Endothelial cell of umbilical vein (primary cell): ENCODE measurements around the gene SPAG16. TPM values are rescaled to one million over a fixed set of nuclear protein-coding genes. Genes with fewer than 3 reads are reported as not detected.

Source experiments
- BruUV-seq: library from RNA; stranded (reverse); fragments of 400-500 nt; replicated peaks from 2 replicates; lab custom pipeline; 2021; lab: Mats Ljungman, UMichigan
- CTCF ChIA-PET: fragments of 300-600, 350-600 bp; sonication (Branson Sonifier 250); formaldehyde crosslinking; loops from one replicate; lab custom pipeline; 2021; ENCODE audit warnings: antibody characterized with exemption, inconsistent platforms; lab: Charles Lee
- POLR2A ChIA-PET: fragments of 300-600, 350-600 bp; sonication (Branson Sonifier 250); formaldehyde crosslinking; loops from one replicate; lab custom pipeline; 2021; ENCODE audit warnings: antibody characterized with exemption, inconsistent platforms; lab: Charles Lee
- DNase-seq: peaks from one replicate; pipeline ENCODE4 v3.0.0-alpha.2; 2011; ENCODE audit warnings: low read depth, low spot score
- FAIRE-seq: peaks from 2 replicates; lab custom pipeline; 2011; peaks lifted over from hg19 to GRCh38; lab: Jason Lieb, UNC
- H2AFZ ChIP-seq: 2 replicates; pipeline ENCODE4 v1.6.0; 2012; ENCODE audit warnings: low read depth, low read length, control low read depth, inconsistent platforms
- H3K27ac ChIP-seq: 2 replicates; pipeline ENCODE4 v1.5.1; 2011; ENCODE audit warnings: low read depth, mild to moderate bottlenecking, control low read depth, low read length, moderate library complexity; ENCODE audit not compliant: insufficient read depth
- H3K27me3 ChIP-seq, 2 experiments: 2 replicates each; pipeline versions ENCODE4 v1.6.0 to v1.6.1; 2011; ENCODE audit warnings: low read length in 2 of 2, mixed read lengths in 1 of 2; ENCODE audit not compliant: control insufficient read depth in 2 of 2, insufficient read depth in 2 of 2
- H3K36me3 ChIP-seq, 2 experiments: 2 replicates in 1 of 2; 3 replicates in 1 of 2; pipeline ENCODE4 v1.5.1; 2011; ENCODE audit warnings: low read length in 2 of 2, mild to moderate bottlenecking in 1 of 2, moderate library complexity in 1 of 2; ENCODE audit not compliant: control insufficient read depth in 2 of 2, insufficient read depth in 2 of 2; ENCODE audit errors: extremely low read depth in 1 of 2
- H3K4me1 ChIP-seq: 3 replicates; pipeline ENCODE4 v1.5.1; 2011; ENCODE audit warnings: mild to moderate bottlenecking, low read length; ENCODE audit not compliant: control insufficient read depth, insufficient read depth; ENCODE audit errors: extremely low read depth
- H3K4me2 ChIP-seq: 2 replicates; pipeline ENCODE4 v1.6.1; 2011; ENCODE audit warnings: low read length, control low read depth, mixed read lengths; ENCODE audit not compliant: insufficient read depth
- H3K4me3 ChIP-seq, 3 experiments: fragments of 200-600 bp in 1 of 3; sonication (generic), shearing (Covaris generic) in 1 of 3; replicated peaks in 1 of 3; 2 replicates each; pipeline ENCODE4 v1.5.1; 2011 to 2016; ENCODE audit warnings: control low read depth in 3 of 3, low read length in 3 of 3, mild to moderate bottlenecking in 2 of 3, inconsistent platforms in 1 of 3, low read depth in 1 of 3, moderate library complexity in 1 of 3; ENCODE audit not compliant: insufficient read depth in 1 of 3
- H3K79me2 ChIP-seq: 2 replicates; pipeline ENCODE4 v1.6.0; 2012; ENCODE audit warnings: low read length, inconsistent platforms; ENCODE audit not compliant: control insufficient read depth, insufficient read depth
- H3K9ac ChIP-seq: replicated peaks from 2 replicates; pipeline ENCODE3; 2011; ENCODE audit warnings: low read length, control low read depth; ENCODE audit not compliant: insufficient read depth; ENCODE audit errors: extremely low read depth
- H3K9me1 ChIP-seq: replicated peaks from 3 replicates; pipeline ENCODE4 v1.6.0; 2011; ENCODE audit warnings: mild to moderate bottlenecking, low read length; ENCODE audit not compliant: control insufficient read depth, insufficient read depth; ENCODE audit errors: extremely low read depth
- H3K9me3 ChIP-seq: replicated peaks from 2 replicates; pipeline ENCODE4 v1.5.1; 2012; ENCODE audit warnings: low read length, inconsistent platforms; ENCODE audit not compliant: control insufficient read depth, insufficient read depth
- H4K20me1 ChIP-seq: replicated peaks from 2 replicates; pipeline ENCODE3; 2011; ENCODE audit warnings: mild to moderate bottlenecking, low read length; ENCODE audit not compliant: control insufficient read depth, insufficient read depth; ENCODE audit errors: extremely low read depth
- CTCF ChIP-seq, 2 donors: IDR thresholded peaks; 1 replicate in 1 of 2; 2 replicates in 1 of 2; pipeline ENCODE4 v1.5.1; 2011; ENCODE audit warnings: low read length in 2 of 2, mild to moderate bottlenecking in 2 of 2, moderate library complexity in 2 of 2, control low read depth in 1 of 2, inconsistent platforms in 1 of 2, low read depth in 1 of 2; ENCODE audit not compliant: insufficient read depth in 1 of 2; ENCODE audit errors: extremely low read depth in 1 of 2
- EZH2 ChIP-seq: IDR thresholded peaks from 2 replicates; pipeline ENCODE4 v1.6.1; 2012; ENCODE audit warnings: borderline replicate concordance, low read depth, mild to moderate bottlenecking, moderate library complexity, low read length, inconsistent platforms; ENCODE audit not compliant: severe bottlenecking
- FOS ChIP-seq: IDR thresholded peaks from 2 replicates; pipeline ENCODE4 v1.6.1; 2011; ENCODE audit warnings: mild to moderate bottlenecking, low read length, moderate library complexity, borderline replicate concordance; ENCODE audit not compliant: insufficient read depth
- GATA2 ChIP-seq: IDR thresholded peaks from 2 replicates; pipeline ENCODE4 v1.7.0; 2011; ENCODE audit warnings: low read depth, mild to moderate bottlenecking, moderate library complexity, mixed read lengths, low read length; ENCODE audit not compliant: insufficient read length, insufficient read depth
- JUN ChIP-seq: IDR thresholded peaks from 2 replicates; pipeline ENCODE4 v1.6.1; 2011; ENCODE audit warnings: borderline replicate concordance, low read depth; ENCODE audit not compliant: insufficient read length, insufficient read depth
- MYC ChIP-seq: IDR thresholded peaks from one replicate; pipeline ENCODE4 v1.6.1; 2011; ENCODE audit warnings: mild to moderate bottlenecking, low read depth, low read length
- POLR2A ChIP-seq: IDR thresholded peaks from 2 replicates; pipeline ENCODE4 v1.6.1; 2012; ENCODE audit warnings: low read depth, mild to moderate bottlenecking, control low read depth, low read length
- POLR2AphosphoS5 ChIP-seq: IDR thresholded peaks from 2 replicates; pipeline ENCODE4 v1.6.1; 2012; ENCODE audit warnings: low read depth, mild to moderate bottlenecking, control low read depth, low read length, moderate library complexity; ENCODE audit not compliant: insufficient read depth
- dilution Hi-C: fragments of 300-500 bp; cut with MboI; formaldehyde crosslinking; loops from one replicate; pipeline ENCODE4 v1.15.0; 2019; ENCODE audit warnings: low sequenced_read_pairs; ENCODE audit not compliant: extremely low pct_ligation_motif_present
- intact Hi-C: fragments of 100-400 bp; cut with micrococcal nuclease; formaldehyde crosslinking; loops from one replicate; pipeline ENCODE4 v1.10.0; 2022
- polyA plus RNA-seq, 4 experiments: library from polyadenylated mRNA; depleted of rRNA in 3 of 4; stranded (reverse) in 3 of 4; unstranded in 1 of 4; fragments of >200 nt; gene quantifications; 2 replicates each; pipeline versions ENCODE4 v1.2.1 to v1.2.3, GENCODE V29; 2011 to 2012; ENCODE audit warnings: missing spikeins in 1 of 4
- total RNA-seq: library from RNA; stranded (reverse); gene quantifications from 2 replicates; pipeline ENCODE4 v1.2.3, GENCODE V29; 2021
- TF ChIP-seq, protein P1 (sequence below): IDR thresholded peaks from 2 replicates; pipeline ENCODE4 v1.6.1; 2011; ENCODE audit not compliant: insufficient read depth, insufficient read length

The SPAG16 gene
- total and polyA plus RNA-seq, 2 donors (not counting 3 experiments of a cell fraction or from before 2014, with no cell fraction given): 4.0 to 7.7 TPM

DNA sequence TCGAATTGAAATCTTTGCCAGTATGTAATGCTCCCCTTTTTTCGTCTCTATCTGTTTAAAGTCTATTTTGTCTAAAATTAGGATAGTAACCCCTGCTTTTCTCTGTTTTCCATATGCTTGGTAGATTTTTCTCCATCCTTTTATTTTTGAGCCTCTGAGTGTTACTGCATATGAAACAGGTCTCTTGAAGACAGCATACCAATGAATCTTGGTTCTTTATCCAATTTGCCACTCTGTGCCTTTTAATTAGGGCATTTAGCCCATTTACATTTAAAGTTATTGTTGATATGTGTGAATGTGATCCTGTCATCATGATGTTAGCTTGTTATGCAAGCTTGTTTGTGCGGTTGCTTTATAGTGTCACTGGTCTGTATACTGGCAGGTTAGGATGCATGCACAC is 635.8 kb downstream of the SPAG16 start:
- no peak for DNase-seq
- no peaks in the 10 kb centered on the region for H4K20me1 ChIP-seq
- no peak overlapping the region for H3K4me2 ChIP-seq
- intact Hi-C loops: no loop called here
- H3K9ac ChIP-seq: no peak overlapping the region
- POLR2A ChIA-PET: no interaction called here
- no peaks in the 10 kb centered on the region for H3K4me1 ChIP-seq
- H3K79me2 ChIP-seq: no peaks in the 10 kb centered on the region
- FAIRE-seq: no peak
- H3K9me1 ChIP-seq: no peaks in the 10 kb centered on the region
- H2AFZ ChIP-seq: no peak overlapping the region
- no peak overlapping the region for H3K4me3 ChIP-seq
- TF ChIP-seq MYC (no peak), EZH2 (no peak), POLR2A (no peak), JUN (no peak), GATA2 (no peak), CTCF (IDR thresholded peaks at IDR 0.05; ENCODE audit: extremely low read depth in 1 of 2, insufficient read depth in 1 of 2, low read depth in 1 of 2, low read length in 2 of 2) (no peak), FOS (no peak), POLR2AphosphoS5 (no peak)
- TF ChIP-seq, protein P1, sequence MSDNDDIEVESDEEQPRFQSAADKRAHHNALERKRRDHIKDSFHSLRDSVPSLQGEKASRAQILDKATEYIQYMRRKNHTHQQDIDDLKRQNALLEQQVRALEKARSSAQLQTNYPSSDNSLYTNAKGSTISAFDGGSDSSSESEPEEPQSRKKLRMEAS: no peak
- no peaks in the 10 kb centered on the region for H3K27me3 ChIP-seq
- H3K9me3 ChIP-seq: no peaks in the 10 kb centered on the region
- no TSS peak for BruUV-seq
- H3K27ac ChIP-seq: no peak overlapping the region
- H3K36me3 ChIP-seq: no peaks in the 10 kb centered on the region
- dilution Hi-C loops: no loop called here
- CTCF ChIA-PET: no interaction called here
